ENCODE data around the gene EXTL1. TPM values are rescaled to one million over a fixed set of nuclear protein-coding genes. Genes with fewer than 3 reads are reported as not detected.

Gene EXTL1
- total and polyA plus RNA-seq, 8 donors = 0.18 to 26.3 (median 0.31) TPM; not detected in 4

GRCh38 chr1:25977801-25978200 lies 43.8 kb upstream of the EXTL1 start:
- H3K36me3 ChIP-seq = peaks cover 35 to 97% (median 93%) of the 10 kb centered on the region in 4 donors
- DNase-seq = no peak
- no peaks in the 10 kb centered on the region for H3K9me3 ChIP-seq
- WGBS, 5 donors = 84 to 96% (median 90%) methylated on average over 5 of the region's 5 CpGs
- H3K4me1 ChIP-seq = no peaks in the 10 kb centered on the region
- intact Hi-C loops (cut with DNase I; ENCODE audit: low total_unique reads) = no loop called here
- no peak overlapping the region for H3K4me3 ChIP-seq
- TF ChIP-seq POLR2AphosphoS5 (IDR thresholded peaks at IDR 0.05) (no peak), POLR2A (IDR thresholded peaks at IDR 0.05) (no peak), CTCF (IDR thresholded peaks at IDR 0.05) (no peak), EP300 (IDR thresholded peaks at IDR 0.05) (no peak)
- no peaks in the 10 kb centered on the region for H3K27me3 ChIP-seq
- H3K27ac ChIP-seq = no peak overlapping the region

GRCh38 chr1:25978403-25978802 lies 43.2 kb upstream of the EXTL1 start:
- Histone ChIP-seq H3K9me3 (no peaks in the 10 kb centered on the region), H3K27me3 (no peaks in the 10 kb centered on the region), H3K27ac (no peak overlapping the region), H3K4me1 (no peaks in the 10 kb centered on the region), H3K36me3 (peaks cover 37 to 97% (median 93%) of the 10 kb centered on the region in 4 donors), H3K4me3 (no peak overlapping the region)
- TF ChIP-seq POLR2A (IDR thresholded peaks at IDR 0.05) (no peak), POLR2AphosphoS5 (IDR thresholded peaks at IDR 0.05) (no peak), EP300 (IDR thresholded peaks at IDR 0.05) (no peak), CTCF (IDR thresholded peaks at IDR 0.05) (no peak)
- no peak for DNase-seq
- intact Hi-C loops (cut with DNase I; ENCODE audit: low total_unique reads) = no loop called here
- WGBS, 5 donors = 51 to 71% (median 56%) methylated on average over 2 of the region's 2 CpGs

GRCh38 chr1:25979210-25979609 lies 42.4 kb upstream of the EXTL1 start:
- H3K9me3 ChIP-seq = no peaks in the 10 kb centered on the region
- peaks cover 36 to 97% (median 93%) of the 10 kb centered on the region in 4 donors for H3K36me3 ChIP-seq
- intact Hi-C loops (cut with DNase I; ENCODE audit: low total_unique reads) = no loop called here
- no peak overlapping the region for H3K4me3 ChIP-seq
- TF ChIP-seq POLR2A (IDR thresholded peaks at IDR 0.05) (no peak), EP300 (IDR thresholded peaks at IDR 0.05) (no peak), POLR2AphosphoS5 (IDR thresholded peaks at IDR 0.05) (no peak), CTCF (IDR thresholded peaks at IDR 0.05) (no peak)
- DNase-seq = no peak
- WGBS, 5 donors = 53 to 79% (median 67%) methylated on average over 7 of the region's 7 CpGs
- no peaks in the 10 kb centered on the region for H3K27me3 ChIP-seq
- H3K27ac ChIP-seq = no peak overlapping the region
- no peaks in the 10 kb centered on the region for H3K4me1 ChIP-seq

GRCh38 chr1:25985171-25985570 lies 36.4 kb upstream of the EXTL1 start:
- 85 to 100% (median 95%) methylated on average over 1 of the region's 1 CpG for WGBS, 5 donors
- Histone ChIP-seq H3K27ac (no peak overlapping the region), H3K9me3 (no peaks in the 10 kb centered on the region), H3K27me3 (no peaks in the 10 kb centered on the region), H3K4me3 (no peak overlapping the region), H3K4me1 (peaks cover 0 to 5% (median 4%) of the 10 kb centered on the region in 4 donors), H3K36me3 (peaks cover 33 to 96% (median 93%) of the 10 kb centered on the region in 4 donors)
- DNase-seq = no peak
- TF ChIP-seq POLR2A (IDR thresholded peaks at IDR 0.05) = no peak
- TF ChIP-seq CTCF (IDR thresholded peaks at IDR 0.05) = no peak
- TF ChIP-seq POLR2AphosphoS5 (IDR thresholded peaks at IDR 0.05) = no peak
- no peak for TF ChIP-seq EP300 (IDR thresholded peaks at IDR 0.05)
- intact Hi-C loops (cut with DNase I; ENCODE audit: low total_unique reads) = no loop called here
